IPS-NIHi7 (cell line): ENCODE measurements around the gene TSPAN32.

Experiments used
- DNase-seq: peaks from one replicate; pipeline ENCODE4 v3.0.0; 2012; ENCODE audit warnings: mixed read lengths; ENCODE audit errors: extremely low spot score

The TSPAN32 gene

GRCh38 chr11:2266586-2267305, 35.1 kb upstream of the TSPAN32 start:
- peak; percentile 7 for DNase-seq

DNA sequence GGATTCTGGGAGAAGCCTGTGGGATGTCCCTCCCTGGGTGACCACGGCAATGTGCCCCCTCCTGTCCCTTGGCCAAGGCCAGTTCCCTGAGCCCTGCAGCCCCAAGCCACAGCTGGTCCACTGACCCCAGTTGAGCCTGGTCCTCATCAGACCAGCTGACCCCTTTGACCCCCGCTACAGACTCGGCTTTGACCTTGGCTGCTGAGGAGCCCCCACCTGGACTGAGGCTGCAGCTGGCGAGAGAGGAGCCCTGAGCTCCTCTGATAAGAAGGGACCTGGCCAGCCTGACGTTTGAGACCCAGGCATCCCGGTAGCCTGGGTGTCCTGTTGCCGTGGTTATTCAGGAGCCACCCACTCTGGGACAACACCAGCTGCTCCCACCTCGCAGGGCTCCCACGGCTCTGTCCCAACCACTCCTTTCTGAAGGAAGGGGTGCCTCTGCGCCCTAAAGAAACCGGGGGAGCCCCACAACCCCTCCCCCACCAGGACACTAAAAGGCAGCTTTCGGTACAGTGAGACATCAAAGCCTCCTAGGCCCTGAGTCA, 34.4 kb upstream of the TSPAN32 start:
- DNase-seq: peak; percentile 7

- DNase-seq: peak; percentile 15
These were observed 33.7 kb upstream of the TSPAN32 start for GRCh38 chr11:2267851-2268728.

GRCh38 chr11:2268729-2269600, 32.8 kb upstream of the TSPAN32 start:
- peak; percentile 77 for DNase-seq

- peak; percentile 70 for DNase-seq
These were observed 32.1 kb upstream of the TSPAN32 start for GRCh38 chr11:2269601-2270321.

- no peak for DNase-seq
These were observed 31.3 kb upstream of the TSPAN32 start, which contains the start of gene ASCL2 for GRCh38 chr11:2270322-2271076. Gene ASCL2, minus strand, starts transcription at chr11:2270588. Its CDS starts 256 bp downstream, at chr11:2270332.

GRCh38 chr11:2271077-2271326, 30.8 kb upstream of the TSPAN32 start:
- DNase-seq: no peak

- no peak for DNase-seq
These were observed 30.2 kb upstream of the TSPAN32 start for GRCh38 chr11:2271327-2272227.

GRCh38 chr11:2272228-2272945, 29.4 kb upstream of the TSPAN32 start:
- no peak for DNase-seq

- DNase-seq: no peak
These were observed 28.9 kb upstream of the TSPAN32 start for GRCh38 chr11:2272946-2273280.

- DNase-seq: no peak
These were observed 28.5 kb upstream of the TSPAN32 start for GRCh38 chr11:2273311-2273710.

- DNase-seq: no peak
These were observed 28.0 kb upstream of the TSPAN32 start for GRCh38 chr11:2273771-2274170.

- DNase-seq: no peak
These were observed 26.2 kb upstream of the TSPAN32 start for GRCh38 chr11:2275334-2276279.

DNA sequence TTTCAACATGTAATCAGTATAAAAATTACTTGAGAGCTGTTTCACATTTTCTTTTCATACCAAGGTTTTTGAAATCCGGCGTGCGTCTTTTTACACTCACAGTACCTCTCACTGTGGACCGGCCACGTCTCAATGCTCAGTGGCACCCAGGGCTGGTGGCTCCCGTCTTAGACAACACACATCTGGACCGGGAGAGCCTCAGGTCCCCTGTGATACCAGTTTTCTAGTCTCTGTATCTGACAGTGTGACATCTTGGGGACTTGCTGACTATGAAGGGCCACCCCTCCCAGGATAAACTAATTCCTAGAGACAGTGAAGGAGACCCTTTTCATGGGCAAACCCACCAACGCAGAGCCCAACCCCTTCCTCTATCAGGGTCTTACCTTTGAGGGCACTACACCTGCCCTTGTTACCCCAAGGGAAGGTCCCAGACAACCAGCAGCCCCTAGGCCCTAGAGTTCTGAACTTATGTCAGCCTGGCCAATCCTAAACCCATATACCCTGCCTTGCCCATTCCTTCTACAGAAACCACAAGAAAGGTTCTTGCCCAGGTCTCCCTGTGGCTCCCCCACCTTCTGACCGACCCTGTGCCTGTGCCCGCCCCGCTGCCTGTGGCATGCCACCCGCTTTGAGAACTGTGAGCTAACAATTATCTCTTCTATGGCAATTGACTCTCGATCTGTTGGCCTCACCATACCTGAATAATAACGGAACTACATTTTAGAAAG, 25.4 kb upstream of the TSPAN32 start:
- DNase-seq: no peak

DNA sequence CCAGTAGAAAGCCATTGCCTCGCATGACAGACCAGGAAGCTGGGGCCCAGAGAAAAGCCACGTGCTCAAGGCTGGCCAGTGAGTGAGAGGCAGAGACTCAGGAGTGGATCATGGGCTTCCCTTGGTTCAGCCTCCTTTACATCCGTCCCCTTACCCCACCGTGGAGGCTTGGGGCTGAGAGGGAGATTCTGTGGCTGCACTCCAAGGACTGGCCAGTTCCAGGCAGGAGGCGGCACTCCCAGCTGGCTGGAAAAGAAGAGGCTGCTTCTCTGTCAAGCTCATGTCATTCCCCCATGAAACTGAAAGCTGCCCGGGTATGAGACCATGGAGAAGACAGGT, 24.8 kb upstream of the TSPAN32 start:
- no peak for DNase-seq

DNA sequence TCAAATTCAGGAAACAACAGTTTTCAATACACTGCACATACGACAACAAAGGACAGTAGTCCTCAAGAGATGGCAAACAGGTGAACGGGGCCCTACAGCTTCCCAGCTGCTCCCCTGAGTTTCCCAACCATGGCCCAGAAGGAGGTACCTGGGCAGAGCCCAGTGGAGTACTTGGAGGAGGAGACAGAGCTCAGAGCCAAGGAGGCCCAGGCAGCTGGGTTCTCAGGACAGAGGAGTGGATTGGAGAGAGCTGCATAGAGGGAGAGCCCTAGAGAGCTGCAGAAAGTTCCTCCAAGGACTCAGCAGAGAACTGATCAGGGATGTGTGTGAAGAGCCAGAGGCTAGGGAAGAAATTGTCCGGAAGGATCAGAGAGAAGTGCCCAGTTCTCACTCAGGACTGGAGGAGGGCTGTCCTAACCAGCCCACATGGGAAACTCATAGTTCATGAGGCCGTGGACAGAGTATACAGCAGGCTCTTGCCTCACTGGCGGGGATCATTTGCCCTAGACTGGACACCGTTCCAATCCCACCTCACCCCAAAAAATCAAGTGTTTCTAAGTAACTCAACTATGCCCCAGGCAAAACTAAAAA, 23.8 kb upstream of the TSPAN32 start:
- DNase-seq: no peak

GRCh38 chr11:2280208-2280607, 21.6 kb upstream of the TSPAN32 start:
- DNase-seq: no peak
